RWPE2 (cell line): ENCODE results near the gene ADK.

Source experiments
- ATAC-seq: fragments of 200-7000 bp; cut with Tn5 transposase; 3 replicates; pipeline ENCODE4 v1.9.1; 2021; ENCODE audit warnings: low read depth
- DNase-seq: peaks from one replicate; pipeline ENCODE4 v3.0.0-alpha.2; 2020; ENCODE audit warnings: low spot score
- H3K27ac ChIP-seq: fragments of 450-650 bp; 2 replicates; pipeline ENCODE4 v1.5.1; 2017; ENCODE audit warnings: mild to moderate bottlenecking; ENCODE audit not compliant: poor library complexity, severe bottlenecking
- H3K27me3 ChIP-seq: fragments of 250-450 bp; sonication (Bioruptor Pico); 2 replicates; pipeline ENCODE4 v1.5.1; 2021; ENCODE audit warnings: mild to moderate bottlenecking, moderate library complexity; ENCODE audit not compliant: insufficient read depth, poor library complexity, severe bottlenecking
- H3K36me3 ChIP-seq: fragments of 250-450 bp; sonication (Bioruptor Pico); 2 replicates; pipeline ENCODE4 v1.5.1; 2020; ENCODE audit warnings: low read depth, mild to moderate bottlenecking, moderate library complexity
- H3K4me1 ChIP-seq: fragments of 250-450 bp; sonication (Bioruptor Pico); 2 replicates; pipeline ENCODE4 v1.5.1; 2021; ENCODE audit warnings: mild to moderate bottlenecking, moderate library complexity; ENCODE audit not compliant: insufficient read depth, poor library complexity, severe bottlenecking
- H3K4me3 ChIP-seq: fragments of 250-450 bp; sonication (Bioruptor Pico); 2 replicates; pipeline ENCODE4 v1.5.1; 2021; ENCODE audit warnings: mild to moderate bottlenecking, moderate library complexity; ENCODE audit not compliant: severe bottlenecking
- H3K9me3 ChIP-seq: fragments of 250-450 bp; sonication (Bioruptor Pico); 2 replicates; pipeline ENCODE4 v1.5.1; 2021; ENCODE audit warnings: mild to moderate bottlenecking, moderate library complexity; ENCODE audit not compliant: severe bottlenecking
- TF ChIP-seq, protein P1 (sequence below): fragments of 450-650 bp; IDR thresholded peaks from one replicate; pipeline ENCODE4 v1.5.1; 2017; ENCODE audit warnings: mild to moderate bottlenecking, moderate library complexity; ENCODE audit not compliant: poor library complexity, severe bottlenecking

ADK gene

DNA sequence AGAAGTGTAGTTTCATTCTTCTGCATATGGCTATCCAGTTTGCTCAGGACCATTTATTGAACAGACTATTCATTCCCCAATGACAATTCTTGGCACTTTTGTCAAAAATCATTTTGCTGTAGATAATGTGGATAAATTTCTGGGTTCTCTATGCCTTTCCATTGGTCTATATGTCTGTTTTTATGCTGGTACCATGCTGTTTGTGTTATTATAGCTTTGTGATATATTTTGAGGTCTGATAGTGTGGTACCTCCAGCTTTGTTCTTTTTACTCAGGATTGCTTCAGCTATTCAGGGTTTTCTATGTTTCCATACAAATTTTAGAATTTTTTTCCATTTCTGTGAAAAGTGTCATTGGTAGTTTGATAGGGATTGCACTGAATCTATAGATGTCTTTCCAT, 360.0 kb downstream of the ADK start:
- H3K9me3 ChIP-seq: peaks cover 28% of the 10 kb centered on the region
- peaks cover 13% of the 10 kb centered on the region for H3K36me3 ChIP-seq
- no peak for ATAC-seq
- H3K27me3 ChIP-seq: no peaks in the 10 kb centered on the region
- no peak overlapping the region for H3K4me3 ChIP-seq
- no peak for DNase-seq
- TF ChIP-seq, protein P1, sequence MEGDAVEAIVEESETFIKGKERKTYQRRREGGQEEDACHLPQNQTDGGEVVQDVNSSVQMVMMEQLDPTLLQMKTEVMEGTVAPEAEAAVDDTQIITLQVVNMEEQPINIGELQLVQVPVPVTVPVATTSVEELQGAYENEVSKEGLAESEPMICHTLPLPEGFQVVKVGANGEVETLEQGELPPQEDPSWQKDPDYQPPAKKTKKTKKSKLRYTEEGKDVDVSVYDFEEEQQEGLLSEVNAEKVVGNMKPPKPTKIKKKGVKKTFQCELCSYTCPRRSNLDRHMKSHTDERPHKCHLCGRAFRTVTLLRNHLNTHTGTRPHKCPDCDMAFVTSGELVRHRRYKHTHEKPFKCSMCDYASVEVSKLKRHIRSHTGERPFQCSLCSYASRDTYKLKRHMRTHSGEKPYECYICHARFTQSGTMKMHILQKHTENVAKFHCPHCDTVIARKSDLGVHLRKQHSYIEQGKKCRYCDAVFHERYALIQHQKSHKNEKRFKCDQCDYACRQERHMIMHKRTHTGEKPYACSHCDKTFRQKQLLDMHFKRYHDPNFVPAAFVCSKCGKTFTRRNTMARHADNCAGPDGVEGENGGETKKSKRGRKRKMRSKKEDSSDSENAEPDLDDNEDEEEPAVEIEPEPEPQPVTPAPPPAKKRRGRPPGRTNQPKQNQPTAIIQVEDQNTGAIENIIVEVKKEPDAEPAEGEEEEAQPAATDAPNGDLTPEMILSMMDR: no peak
- no peaks in the 10 kb centered on the region for H3K4me1 ChIP-seq
- no peak overlapping the region for H3K27ac ChIP-seq

DNA sequence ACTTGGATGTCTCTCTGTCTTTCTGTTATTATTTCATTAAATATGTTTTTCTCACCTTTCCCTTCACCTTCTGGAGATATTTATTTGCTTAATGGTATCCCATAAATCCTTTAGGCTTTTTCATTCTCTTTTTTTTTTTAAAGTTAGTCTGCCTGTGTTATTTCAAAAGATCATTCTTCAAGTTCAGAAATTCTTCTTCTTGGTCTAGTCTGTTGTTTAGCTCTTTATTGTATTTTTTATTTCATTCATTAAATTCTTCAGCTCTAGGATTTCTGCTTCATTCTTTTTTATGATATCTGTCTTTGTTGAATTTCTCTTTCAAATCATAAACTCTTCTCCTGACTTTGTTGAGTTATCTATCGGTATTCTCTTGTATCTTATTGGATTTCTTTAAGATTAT, 363.3 kb downstream of the ADK start:
- Histone ChIP-seq H3K9me3 (peaks cover 28% of the 10 kb centered on the region), H3K4me1 (no peaks in the 10 kb centered on the region), H3K36me3 (peaks cover 13% of the 10 kb centered on the region), H3K27ac (no peak overlapping the region), H3K27me3 (no peaks in the 10 kb centered on the region), H3K4me3 (no peak overlapping the region)
- TF ChIP-seq, protein P1: no peak
- ATAC-seq: no peak
- no peak for DNase-seq

DNA sequence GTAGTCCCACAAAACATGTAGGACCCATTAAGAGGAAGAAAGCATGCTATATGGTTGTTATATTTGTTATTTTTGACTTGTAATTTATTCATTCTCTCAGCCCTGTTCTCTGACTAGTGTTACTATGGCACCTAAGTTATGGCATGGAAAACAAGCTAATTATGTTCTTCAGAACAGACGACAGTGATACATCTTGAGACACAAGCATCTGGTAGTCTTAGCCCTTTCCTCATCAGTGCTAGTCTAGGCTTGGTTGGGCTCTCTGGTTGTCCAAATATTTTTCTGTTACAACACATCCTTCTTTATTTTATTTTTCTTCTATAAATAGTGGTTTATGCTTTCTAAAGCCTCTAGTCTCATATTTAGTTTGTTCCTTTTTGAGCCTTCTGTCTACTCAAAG, 367.0 kb downstream of the ADK start:
- H3K36me3 ChIP-seq: peaks cover 6% of the 10 kb centered on the region
- no peaks in the 10 kb centered on the region for H3K27me3 ChIP-seq
- no peak overlapping the region for H3K4me3 ChIP-seq
- DNase-seq: no peak
- H3K27ac ChIP-seq: no peak overlapping the region
- peaks cover 9% of the 10 kb centered on the region for H3K9me3 ChIP-seq
- H3K4me1 ChIP-seq: no peaks in the 10 kb centered on the region
- ATAC-seq: no peak
- TF ChIP-seq, protein P1: no peak

DNA sequence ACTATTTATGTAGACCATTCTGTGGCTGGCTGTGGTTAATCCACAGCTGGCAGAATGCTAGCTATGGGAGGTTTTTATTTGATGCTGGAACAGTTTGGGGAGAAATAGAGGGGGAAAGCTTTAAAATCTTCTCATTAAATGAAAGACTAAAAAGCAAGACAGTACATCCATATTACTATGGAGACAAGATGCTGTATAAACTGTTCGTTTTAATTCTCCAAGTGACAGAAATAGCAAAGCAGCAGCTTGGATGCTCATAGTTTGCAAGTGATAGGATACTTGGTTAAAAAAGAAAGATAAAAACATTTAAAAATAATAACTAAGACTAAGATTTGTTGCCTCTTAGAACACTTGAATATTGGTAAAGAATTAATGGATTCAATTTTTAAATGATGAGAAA, 370.5 kb downstream of the ADK start:
- Histone ChIP-seq H3K4me1 (no peaks in the 10 kb centered on the region), H3K4me3 (no peak overlapping the region), H3K27ac (no peak overlapping the region), H3K36me3 (peaks cover 11% of the 10 kb centered on the region; the same call in 1 of the 2 replicates), H3K27me3 (no peaks in the 10 kb centered on the region), H3K9me3 (no peaks in the 10 kb centered on the region)
- DNase-seq: no peak
- TF ChIP-seq, protein P1: no peak
- ATAC-seq: no peak

DNA sequence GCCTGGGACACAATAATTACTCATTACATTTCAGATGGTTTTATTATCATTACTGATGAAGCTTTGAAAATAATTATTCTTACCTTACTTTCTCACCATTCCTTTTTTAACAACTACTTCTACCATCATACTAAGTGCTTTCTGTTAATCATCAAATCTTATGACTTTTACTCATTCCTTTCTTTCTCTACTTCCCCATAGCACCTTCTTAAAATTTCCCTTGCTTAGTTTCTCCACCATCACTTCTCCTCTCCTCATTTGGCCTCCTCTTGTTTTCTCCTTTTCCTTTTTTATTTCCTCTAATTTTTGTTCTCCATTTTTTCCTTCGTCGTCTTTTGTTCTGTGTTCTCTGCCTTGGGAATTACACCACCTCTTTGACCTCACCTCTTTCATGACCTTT, 372.2 kb downstream of the ADK start:
- TF ChIP-seq, protein P1: no peak
- ATAC-seq (no peak), DNase-seq (no peak)
- no peak overlapping the region for H3K4me3 ChIP-seq
- H3K36me3 ChIP-seq: peaks cover 11% of the 10 kb centered on the region; the same call in 1 of the 2 replicates
- H3K9me3 ChIP-seq: no peaks in the 10 kb centered on the region
- no peak overlapping the region for H3K27ac ChIP-seq
- no peaks in the 10 kb centered on the region for H3K27me3 ChIP-seq
- H3K4me1 ChIP-seq: no peaks in the 10 kb centered on the region
